Measurements from ENCODE around the gene ARHGAP12.
"Not testable (repeated sequence)": the region's sequence is repeated elsewhere in the genome, so short reads cannot be mapped to it uniquely, and the experiment has no call there.

ARHGAP12 gene, protein sequence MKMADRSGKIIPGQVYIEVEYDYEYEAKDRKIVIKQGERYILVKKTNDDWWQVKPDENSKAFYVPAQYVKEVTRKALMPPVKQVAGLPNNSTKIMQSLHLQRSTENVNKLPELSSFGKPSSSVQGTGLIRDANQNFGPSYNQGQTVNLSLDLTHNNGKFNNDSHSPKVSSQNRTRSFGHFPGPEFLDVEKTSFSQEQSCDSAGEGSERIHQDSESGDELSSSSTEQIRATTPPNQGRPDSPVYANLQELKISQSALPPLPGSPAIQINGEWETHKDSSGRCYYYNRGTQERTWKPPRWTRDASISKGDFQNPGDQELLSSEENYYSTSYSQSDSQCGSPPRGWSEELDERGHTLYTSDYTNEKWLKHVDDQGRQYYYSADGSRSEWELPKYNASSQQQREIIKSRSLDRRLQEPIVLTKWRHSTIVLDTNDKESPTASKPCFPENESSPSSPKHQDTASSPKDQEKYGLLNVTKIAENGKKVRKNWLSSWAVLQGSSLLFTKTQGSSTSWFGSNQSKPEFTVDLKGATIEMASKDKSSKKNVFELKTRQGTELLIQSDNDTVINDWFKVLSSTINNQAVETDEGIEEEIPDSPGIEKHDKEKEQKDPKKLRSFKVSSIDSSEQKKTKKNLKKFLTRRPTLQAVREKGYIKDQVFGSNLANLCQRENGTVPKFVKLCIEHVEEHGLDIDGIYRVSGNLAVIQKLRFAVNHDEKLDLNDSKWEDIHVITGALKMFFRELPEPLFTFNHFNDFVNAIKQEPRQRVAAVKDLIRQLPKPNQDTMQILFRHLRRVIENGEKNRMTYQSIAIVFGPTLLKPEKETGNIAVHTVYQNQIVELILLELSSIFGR

GRCh38 chr10:31928549-31929260, at the start of gene ARHGAP12:
TSS of gene ARHGAP12 (minus strand) at chr10:31928831. CDS start at chr10:31908855, 19,976 bp downstream.
- in situ Hi-C loops (cut with MboI; ENCODE audit: low sequenced_read_pairs): no loop called here

GRCh38 chr10:31978156-31978483, 49.5 kb upstream of the ARHGAP12 start:
- in situ Hi-C loops (cut with MboI; ENCODE audit: low sequenced_read_pairs): no loop called here

- in situ Hi-C loops (cut with MboI; ENCODE audit: low sequenced_read_pairs): no loop called here
These were observed 49.0 kb upstream of the ARHGAP12 start for GRCh38 chr10:31977440-31978155.

- in situ Hi-C loops (cut with MboI; ENCODE audit: low sequenced_read_pairs): no loop called here
These were observed 46.6 kb upstream of the ARHGAP12 start for GRCh38 chr10:31975157-31975765.

DNA sequence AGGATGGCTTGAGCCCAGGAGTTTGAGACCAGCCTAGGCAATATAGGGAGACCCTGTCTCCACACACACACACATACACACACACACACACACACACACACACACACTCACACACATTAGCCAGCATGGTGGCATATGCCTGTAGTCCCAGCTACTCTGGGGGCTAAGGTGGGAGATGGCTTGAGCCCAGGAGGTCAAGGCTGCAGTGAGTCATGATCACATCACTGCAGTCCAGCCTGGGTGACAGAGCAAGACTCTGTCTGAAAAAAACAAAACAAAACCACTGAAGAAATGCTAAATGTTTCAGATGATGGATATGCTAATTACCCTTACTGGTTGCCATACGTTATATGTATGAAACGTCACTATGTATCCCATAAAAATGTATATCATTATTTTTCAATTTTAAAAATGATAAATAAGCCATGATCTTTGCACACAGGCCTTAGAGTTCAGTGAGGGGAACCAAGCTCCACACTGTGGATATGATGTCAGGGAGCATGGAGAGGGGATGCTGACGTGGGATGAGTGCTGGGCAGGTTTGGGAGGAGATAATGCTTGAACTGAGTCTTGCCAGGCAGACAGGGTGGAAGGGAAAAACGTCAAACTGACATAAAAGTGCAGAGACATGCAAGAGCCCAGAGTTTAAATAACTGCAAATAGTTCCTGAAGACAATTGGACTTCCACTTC, 45.9 kb upstream of the ARHGAP12 start:
- in situ Hi-C loops (cut with MboI; ENCODE audit: low sequenced_read_pairs): no loop called here

- in situ Hi-C loops (cut with MboI; ENCODE audit: low sequenced_read_pairs): no loop called here
These were observed 43.9 kb upstream of the ARHGAP12 start for GRCh38 chr10:31972519-31973041.

DNA sequence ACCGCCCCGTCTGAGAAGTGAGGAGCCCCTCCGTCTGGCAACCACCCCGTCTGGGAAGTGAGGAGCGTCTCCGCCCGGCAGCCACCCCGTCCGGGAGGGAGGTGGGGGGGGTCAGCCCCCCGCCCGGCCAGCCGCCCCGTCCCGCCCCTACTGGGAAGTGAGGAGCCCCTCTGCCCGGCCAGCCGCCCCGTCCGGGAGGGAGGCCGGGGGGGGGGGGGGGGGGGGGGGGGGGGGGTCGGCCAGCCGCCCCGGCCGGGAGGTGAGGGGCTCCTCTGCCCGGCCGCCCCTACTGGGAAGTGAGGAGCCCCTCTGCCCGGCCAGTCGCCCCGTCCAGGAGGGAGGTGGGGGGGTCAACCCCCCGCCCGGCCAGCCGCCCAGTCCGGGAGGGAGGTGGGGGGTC, 41.2 kb upstream of the ARHGAP12 start:
- in situ Hi-C loops (cut with MboI; ENCODE audit: low sequenced_read_pairs): not testable (repeated sequence)

DNA sequence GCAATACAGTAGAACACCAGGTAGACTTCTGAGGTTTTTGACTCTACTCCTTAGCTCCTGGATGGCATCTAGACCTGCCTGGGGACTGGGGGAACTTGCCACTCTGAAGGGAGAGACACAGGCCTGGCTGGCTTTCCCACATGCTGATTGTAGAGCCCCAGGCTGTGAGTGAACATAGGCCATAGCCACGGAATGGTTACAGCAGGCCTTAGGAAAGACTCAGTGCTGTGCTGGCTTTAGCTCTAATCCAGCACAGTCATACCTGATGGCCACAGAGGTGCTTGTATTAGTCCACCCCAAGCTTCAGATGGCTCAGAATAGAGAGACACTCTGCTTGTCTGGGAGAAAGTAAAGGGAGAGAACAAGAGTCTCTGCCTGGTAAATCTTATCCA, 35.0 kb upstream of the ARHGAP12 start:
- in situ Hi-C loops (cut with MboI; ENCODE audit: low sequenced_read_pairs): no loop called here

DNA sequence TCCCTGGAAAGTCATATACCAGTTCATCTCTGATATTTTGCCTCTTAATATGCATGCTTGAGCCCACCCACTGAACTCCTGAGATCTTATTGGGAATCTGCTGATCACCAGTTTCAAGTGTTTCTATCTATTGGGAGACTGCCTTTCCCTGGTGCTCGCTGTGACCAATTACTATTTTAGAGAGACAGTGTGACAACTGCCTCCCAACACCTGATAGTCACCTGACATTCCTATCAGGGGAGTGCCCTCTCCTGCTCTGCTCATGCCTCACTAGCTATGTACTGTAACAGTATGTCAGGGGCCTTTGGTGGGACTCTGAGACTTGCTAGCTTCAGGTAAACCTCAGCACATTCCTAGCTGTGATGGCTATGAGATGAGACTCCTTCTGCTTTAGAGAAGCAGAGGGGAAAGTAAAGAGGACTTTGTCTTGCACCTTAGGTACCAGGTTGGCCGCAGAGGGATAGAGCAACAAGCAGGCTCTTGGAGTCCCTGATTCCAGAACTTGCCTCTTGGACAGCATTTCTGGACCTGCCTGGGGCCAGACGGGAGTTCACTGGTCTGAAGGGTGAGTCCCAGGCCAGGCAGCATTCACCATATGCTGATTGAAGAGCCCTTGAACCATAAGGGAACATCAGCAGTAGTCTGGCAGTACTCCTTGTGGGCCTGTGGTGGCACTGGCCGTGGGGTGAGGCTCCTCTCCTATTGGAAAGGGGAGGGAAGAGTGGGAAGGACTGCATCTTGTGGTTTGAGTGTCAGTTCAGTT, 34.4 kb upstream of the ARHGAP12 start:
- in situ Hi-C loops (cut with MboI; ENCODE audit: low sequenced_read_pairs): no loop called here

DNA sequence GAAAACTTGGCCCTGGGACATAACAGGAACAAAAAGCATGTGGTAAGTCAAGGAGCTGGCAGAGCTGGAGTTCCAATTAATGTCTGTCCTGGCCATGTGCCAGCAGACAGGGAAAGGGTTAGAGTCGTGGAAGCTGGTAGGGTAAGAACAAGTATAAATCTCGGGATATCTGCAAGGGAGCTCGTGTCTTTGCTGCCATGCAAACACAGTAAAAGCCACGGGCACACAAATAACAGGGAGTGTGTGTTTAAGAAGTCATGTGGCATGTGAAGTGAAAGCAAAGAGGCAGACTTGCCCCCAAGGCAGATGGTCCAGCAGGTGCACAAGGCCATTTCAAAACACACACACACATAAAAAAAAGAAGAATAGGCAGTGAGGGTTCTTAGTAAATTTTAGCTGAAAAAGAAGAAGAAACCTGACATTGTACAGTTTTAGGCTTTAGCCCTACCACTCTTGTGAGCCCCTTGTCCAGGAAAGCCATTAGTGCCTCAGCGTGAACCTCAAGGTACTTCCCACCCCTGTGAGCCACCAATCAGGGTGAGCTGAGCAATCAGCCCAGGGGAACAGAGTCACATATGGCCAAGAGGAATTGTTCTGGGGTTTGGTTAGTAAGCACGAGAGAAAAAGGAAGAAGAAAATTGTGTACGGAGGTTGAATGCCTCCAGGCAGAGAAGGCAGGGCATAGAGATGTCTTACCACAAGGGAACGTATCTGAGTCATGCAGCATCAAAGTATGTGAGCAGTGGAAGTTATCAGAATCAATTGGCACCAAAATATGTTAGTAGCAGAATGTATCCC, 32.8 kb upstream of the ARHGAP12 start:
- in situ Hi-C loops (cut with MboI; ENCODE audit: low sequenced_read_pairs): no loop called here

DNA sequence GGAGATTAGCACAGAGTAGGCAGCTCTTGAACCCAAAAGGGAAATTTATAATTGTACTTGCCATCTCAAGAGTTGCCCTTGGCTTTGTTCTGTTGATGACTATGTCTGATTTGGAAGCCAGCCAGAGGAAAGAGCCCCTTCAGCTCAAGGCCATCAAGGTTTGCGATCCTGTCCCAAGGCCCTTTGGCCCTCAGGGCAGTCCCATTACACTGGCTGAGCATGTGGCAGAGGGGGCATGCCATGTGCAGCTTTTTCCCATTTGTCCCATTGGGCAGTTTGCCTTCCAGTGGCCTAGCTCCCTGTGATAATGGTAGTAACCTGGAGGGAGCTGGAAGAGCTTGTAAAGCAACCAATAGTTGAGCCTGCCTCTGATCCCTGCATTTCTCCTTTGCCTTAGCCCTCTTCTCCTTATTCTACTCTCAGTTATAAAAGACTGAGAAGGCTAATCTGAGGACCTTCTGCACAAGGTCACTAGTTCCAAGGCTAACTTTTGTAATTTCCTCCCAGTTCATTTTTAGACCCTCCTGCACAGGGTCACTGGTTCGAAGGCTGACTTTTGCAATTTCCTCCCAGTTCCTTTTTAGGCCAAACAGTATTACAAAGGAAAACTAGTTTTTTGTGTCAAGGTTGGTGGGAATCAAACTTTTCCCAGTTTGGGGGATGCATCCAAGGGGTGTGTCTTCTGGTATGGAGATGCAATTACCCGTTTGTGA, 31.0 kb upstream of the ARHGAP12 start:
- in situ Hi-C loops (cut with MboI; ENCODE audit: low sequenced_read_pairs): no loop called here

GRCh38 chr10:31958856-31959255, 30.2 kb upstream of the ARHGAP12 start:
- in situ Hi-C loops (cut with MboI; ENCODE audit: low sequenced_read_pairs): no loop called here

- in situ Hi-C loops (cut with MboI; ENCODE audit: low sequenced_read_pairs): no loop called here
These were observed 27.7 kb upstream of the ARHGAP12 start for GRCh38 chr10:31956200-31956946.

GRCh38 chr10:31954410-31955191, 26.0 kb upstream of the ARHGAP12 start:
- in situ Hi-C loops (cut with MboI; ENCODE audit: low sequenced_read_pairs): no loop called here

DNA sequence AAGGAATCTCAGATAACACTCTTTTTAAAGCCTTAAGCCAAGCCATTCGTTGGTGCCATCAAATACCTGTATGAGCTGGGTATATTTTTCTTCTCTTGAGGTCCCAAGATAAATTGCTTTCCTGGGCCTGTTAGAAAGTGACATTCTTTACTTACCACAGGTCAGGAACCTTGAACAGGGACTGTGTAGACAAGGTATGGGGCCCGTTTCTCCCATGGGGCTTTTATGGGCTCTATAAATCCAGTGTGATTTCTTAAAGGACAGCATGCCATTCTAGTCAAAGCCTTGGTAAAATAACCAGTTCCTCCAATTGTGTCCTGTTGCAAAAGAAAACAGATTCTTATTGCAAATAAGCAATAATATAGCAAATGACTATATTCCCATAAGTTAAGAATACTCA, 24.8 kb upstream of the ARHGAP12 start:
- in situ Hi-C loops (cut with MboI; ENCODE audit: low sequenced_read_pairs): no loop called here

DNA sequence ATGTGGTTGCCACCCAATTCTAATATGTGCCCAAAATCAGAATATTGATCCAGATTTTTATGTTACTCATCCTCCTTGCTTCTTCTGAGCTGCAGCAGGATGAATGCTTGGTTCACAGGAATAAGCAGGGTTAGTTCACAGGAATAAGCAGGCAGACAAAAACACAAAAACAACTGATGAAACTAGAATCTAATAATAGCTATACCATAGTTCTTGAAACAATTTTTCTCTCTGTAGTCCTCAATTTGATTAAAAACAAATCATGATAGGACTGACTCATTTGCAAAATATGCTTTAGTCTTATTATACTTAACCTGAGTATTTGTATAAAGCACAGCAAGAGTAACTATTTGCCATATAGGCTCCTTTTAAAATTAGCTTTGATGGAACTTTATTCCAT, 24.4 kb upstream of the ARHGAP12 start:
- in situ Hi-C loops (cut with MboI; ENCODE audit: low sequenced_read_pairs): no loop called here
